ENCODE measurements around the gene UTF1. TPM values are rescaled to one million over a fixed set of nuclear protein-coding genes. Genes with fewer than 3 reads are reported as not detected.

Gene UTF1
- total RNA-seq, 1 donor from 2014 or later: not detected

DNA sequence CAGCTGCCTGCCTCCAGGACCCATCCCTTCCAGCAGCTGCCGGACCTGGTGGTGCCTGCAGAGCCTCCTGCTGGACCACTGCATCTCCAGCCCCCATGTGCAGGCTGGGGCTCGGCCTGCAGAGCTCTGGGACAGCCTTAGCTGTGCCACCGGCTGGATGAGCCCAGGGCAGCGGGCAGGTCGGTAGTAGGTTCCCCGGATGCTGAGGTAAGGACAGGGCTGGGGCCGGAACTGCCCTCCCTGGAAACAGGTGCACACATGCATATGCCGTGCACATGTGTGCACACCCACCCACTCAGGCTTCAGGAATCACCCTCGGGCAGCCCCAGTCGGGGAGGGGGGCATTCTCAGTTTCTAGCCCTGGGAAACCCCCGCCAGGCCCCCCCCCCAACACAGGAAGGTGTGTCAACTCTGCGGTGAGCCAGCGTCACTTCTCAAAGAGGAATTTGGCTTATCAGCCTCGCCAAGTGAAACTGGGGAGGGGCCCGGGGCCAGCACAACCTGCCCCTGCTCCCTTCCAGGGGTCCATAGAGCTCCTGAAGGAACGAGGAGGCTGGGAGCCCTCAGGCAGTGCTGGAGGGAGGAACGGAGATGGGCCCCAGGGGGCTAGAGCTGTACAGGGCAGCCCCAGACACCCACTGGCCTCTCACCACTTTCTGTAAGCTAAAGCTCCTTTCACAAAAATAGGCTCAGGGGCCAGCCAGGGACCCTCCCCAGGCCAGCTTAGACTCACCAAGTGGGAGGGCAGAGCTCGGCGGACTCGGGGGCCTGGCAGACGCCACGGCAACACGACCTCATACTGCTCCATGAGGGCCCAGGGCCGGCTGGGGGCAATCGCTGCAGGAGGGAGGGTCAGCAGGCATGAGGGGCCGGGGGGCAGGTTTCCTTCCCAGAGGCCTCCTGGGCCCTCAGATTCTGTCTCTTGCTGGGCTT is 45.0 kb downstream of the UTF1 start:
- Mint-ChIP-seq H3K27ac (no peak overlapping the region), H3K27me3 (ENCODE audit: insufficient read depth, low read depth) (peaks cover 7% of the 10 kb centered on the region), H3K36me3 (no peaks in the 10 kb centered on the region), H3K4me3 (no peak overlapping the region), H3K9me3 (no peaks in the 10 kb centered on the region), H3K4me1 (peaks cover 2% of the 10 kb centered on the region)
- Histone ChIP-seq H3K27me3 (peaks cover 22% of the 10 kb centered on the region), H3K79me2 (ENCODE audit: low read depth) (no peaks in the 10 kb centered on the region), H2AFZ (replicated peaks) (no peak overlapping the region), H3K4me3 (no peak overlapping the region), H3F3A (ENCODE audit: low read depth) (peaks cover 15% of the 10 kb centered on the region), H3K36me3 (no peaks in the 10 kb centered on the region), H3K27ac (no peak overlapping the region), H3K9me3 (ENCODE audit: low read depth) (no peaks in the 10 kb centered on the region), H3K4me1 (peaks cover 22% of the 10 kb centered on the region), H4K20me1 (ENCODE audit: low read depth) (peaks cover 8% of the 10 kb centered on the region), H3K4me2 (peak overlapping the region; percentile 85), H3K9ac (no peak overlapping the region)
- TF ChIP-seq EZH2phosphoT487 (IDR thresholded peaks at IDR 0.05) (no peak), EZH2 (IDR thresholded peaks at IDR 0.05) (no peak)
- TF ChIP-seq, protein P1, sequence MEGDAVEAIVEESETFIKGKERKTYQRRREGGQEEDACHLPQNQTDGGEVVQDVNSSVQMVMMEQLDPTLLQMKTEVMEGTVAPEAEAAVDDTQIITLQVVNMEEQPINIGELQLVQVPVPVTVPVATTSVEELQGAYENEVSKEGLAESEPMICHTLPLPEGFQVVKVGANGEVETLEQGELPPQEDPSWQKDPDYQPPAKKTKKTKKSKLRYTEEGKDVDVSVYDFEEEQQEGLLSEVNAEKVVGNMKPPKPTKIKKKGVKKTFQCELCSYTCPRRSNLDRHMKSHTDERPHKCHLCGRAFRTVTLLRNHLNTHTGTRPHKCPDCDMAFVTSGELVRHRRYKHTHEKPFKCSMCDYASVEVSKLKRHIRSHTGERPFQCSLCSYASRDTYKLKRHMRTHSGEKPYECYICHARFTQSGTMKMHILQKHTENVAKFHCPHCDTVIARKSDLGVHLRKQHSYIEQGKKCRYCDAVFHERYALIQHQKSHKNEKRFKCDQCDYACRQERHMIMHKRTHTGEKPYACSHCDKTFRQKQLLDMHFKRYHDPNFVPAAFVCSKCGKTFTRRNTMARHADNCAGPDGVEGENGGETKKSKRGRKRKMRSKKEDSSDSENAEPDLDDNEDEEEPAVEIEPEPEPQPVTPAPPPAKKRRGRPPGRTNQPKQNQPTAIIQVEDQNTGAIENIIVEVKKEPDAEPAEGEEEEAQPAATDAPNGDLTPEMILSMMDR (IDR thresholded peaks at IDR 0.05): no peak
- no peak for DNase-seq (ENCODE audit: low spot score)

DNA sequence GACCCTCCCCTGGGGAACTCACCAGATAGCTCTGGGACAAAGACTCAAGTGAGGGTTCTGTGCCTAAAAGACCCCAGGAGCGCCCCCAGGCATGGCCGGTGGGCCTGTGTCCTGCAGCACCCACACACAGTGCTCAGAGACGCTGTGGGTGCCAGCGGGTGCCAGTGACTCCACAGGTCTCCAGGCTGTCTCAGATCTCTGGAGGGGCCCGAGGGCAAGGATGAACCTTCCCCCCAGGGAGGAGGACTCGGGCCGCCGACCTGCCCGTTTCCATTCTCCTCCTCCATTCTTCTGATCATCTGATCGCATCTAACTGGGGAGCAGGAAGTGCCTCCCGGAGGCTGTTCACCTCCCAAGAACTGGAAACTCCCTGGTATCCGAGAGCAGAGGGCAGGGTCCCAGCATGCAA is 45.7 kb downstream of the UTF1 start:
- no peak overlapping the region for H3K27ac Mint-ChIP-seq
- TF ChIP-seq EZH2phosphoT487 (IDR thresholded peaks at IDR 0.05): no peak
- no peak for TF ChIP-seq EZH2 (IDR thresholded peaks at IDR 0.05)
- TF ChIP-seq, protein P1 (IDR thresholded peaks at IDR 0.05): peak; percentile 19

DNA sequence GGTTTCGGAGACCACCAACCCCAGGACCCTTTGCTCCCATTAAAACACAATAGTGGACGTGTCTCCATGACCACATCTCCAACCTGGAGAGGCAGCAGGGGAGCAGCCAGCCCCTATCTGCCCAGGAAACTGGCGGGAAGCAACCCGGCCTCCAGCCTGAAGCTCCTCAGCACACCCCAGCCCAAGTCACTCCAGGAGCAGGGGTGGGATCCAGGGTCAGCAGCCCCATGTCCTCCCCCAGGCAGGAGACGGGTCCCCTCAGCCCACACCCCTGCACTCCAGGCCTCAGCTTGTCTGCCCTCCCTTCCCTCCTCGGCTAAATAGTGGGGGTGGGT is 46.0 kb downstream of the UTF1 start:
- Histone ChIP-seq H3K27ac (no peak overlapping the region), H3K9ac (no peak overlapping the region), H3K9me3 (ENCODE audit: low read depth) (no peaks in the 10 kb centered on the region), H2AFZ (replicated peaks) (peak overlapping the region; percentile 73), H3K4me2 (peak overlapping the region; percentile 85), H4K20me1 (ENCODE audit: low read depth) (peaks cover 8% of the 10 kb centered on the region), H3F3A (ENCODE audit: low read depth) (peaks cover 15% of the 10 kb centered on the region), H3K36me3 (no peaks in the 10 kb centered on the region), H3K27me3 (peaks cover 22% of the 10 kb centered on the region), H3K79me2 (ENCODE audit: low read depth) (no peaks in the 10 kb centered on the region), H3K4me3 (peak overlapping the region; percentile 49), H3K4me1 (peaks cover 22% of the 10 kb centered on the region)
- Mint-ChIP-seq H3K36me3 (no peaks in the 10 kb centered on the region), H3K4me1 (peaks cover 2% of the 10 kb centered on the region), H3K9me3 (no peaks in the 10 kb centered on the region), H3K27me3 (ENCODE audit: insufficient read depth, low read depth) (peaks cover 7% of the 10 kb centered on the region), H3K4me3 (no peak overlapping the region), H3K27ac (no peak overlapping the region)
- TF ChIP-seq, protein P1 (IDR thresholded peaks at IDR 0.05): no peak
- TF ChIP-seq EZH2 (IDR thresholded peaks at IDR 0.05): no peak
- TF ChIP-seq EZH2phosphoT487 (IDR thresholded peaks at IDR 0.05): no peak
- DNase-seq (ENCODE audit: low spot score): no peak

More for the DNA sequence above, 45.7 kb downstream of the UTF1 start:
- Histone ChIP-seq H3K36me3 (no peaks in the 10 kb centered on the region), H3K4me2 (peak overlapping the region; percentile 85), H3K4me1 (peaks cover 22% of the 10 kb centered on the region), H3F3A (ENCODE audit: low read depth) (peaks cover 15% of the 10 kb centered on the region), H3K27me3 (peaks cover 22% of the 10 kb centered on the region), H3K79me2 (ENCODE audit: low read depth) (no peaks in the 10 kb centered on the region), H3K4me3 (no peak overlapping the region), H2AFZ (replicated peaks) (no peak overlapping the region), H3K27ac (no peak overlapping the region), H3K9me3 (ENCODE audit: low read depth) (no peaks in the 10 kb centered on the region), H4K20me1 (ENCODE audit: low read depth) (peaks cover 8% of the 10 kb centered on the region), H3K9ac (no peak overlapping the region)
- no peaks in the 10 kb centered on the region for H3K9me3 Mint-ChIP-seq
- no peaks in the 10 kb centered on the region for H3K36me3 Mint-ChIP-seq
- peaks cover 2% of the 10 kb centered on the region for H3K4me1 Mint-ChIP-seq
- H3K27me3 Mint-ChIP-seq (ENCODE audit: insufficient read depth, low read depth): peaks cover 7% of the 10 kb centered on the region
- DNase-seq (ENCODE audit: low spot score): no peak
- no peak overlapping the region for H3K4me3 Mint-ChIP-seq
